ENCODE measurements around the gene MRRF.

DNA sequence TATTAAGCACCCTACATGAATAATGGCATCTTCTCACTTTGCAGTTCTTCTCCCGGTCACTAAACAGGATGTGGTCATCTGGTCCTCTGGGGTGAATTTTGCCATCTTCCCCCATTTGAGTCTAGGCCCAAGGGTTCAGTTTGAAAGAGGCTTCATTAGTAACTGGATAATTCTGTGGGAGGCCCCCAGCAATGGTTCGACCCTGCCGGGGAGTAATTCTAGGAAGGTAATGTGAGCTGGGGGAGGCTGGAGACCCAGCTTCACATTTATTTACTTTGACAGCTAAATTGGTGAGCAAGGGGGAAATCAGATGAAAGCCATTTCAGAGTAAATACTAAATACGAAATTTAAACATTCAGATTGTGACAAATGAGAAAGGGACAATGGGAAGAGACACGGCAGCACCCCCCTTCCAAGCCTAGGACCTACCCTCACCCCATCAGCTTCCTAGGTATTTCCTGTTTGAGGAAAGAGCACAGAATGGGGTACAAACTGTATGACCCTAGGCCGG, 31.8 kb upstream of the MRRF start:
- TF ChIP-seq REST (IDR thresholded peaks at IDR 0.05; ENCODE audit: insufficient replicate concordance, low read depth) (no peak), CTCF (IDR thresholded peaks at IDR 0.05; ENCODE audit: insufficient read depth, low read length) (no peak), POLR2AphosphoS5 (IDR thresholded peaks at IDR 0.05; ENCODE audit: low read depth) (no peak), GABPA (IDR thresholded peaks at IDR 0.05; ENCODE audit: low read depth) (no peak), SPI1 (IDR thresholded peaks at IDR 0.05; ENCODE audit: borderline replicate concordance, low read depth) (no peak)
